ENCODE data around the gene DRD2.

DRD2 gene

DNA sequence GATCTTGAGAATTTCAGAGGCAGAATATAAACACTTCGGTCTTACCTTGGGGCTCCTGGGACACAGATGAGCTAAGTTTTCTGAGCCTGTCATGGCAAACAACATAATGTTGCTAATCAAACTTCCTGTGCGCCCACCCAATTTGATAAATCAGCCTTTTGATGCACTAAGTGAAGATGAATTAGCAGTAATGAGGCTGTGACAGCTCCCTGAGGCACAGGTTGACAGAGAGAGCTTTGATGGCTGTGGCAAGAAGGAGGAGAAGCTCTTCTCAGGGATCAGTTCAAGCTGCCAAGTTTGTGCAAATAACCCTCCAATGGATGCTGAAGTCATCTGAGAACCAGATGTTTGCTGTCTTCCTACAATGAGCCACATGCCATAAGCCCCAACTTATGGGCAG is 34.4 kb downstream of the DRD2 start:
- FAIRE-seq: no peak

DNA sequence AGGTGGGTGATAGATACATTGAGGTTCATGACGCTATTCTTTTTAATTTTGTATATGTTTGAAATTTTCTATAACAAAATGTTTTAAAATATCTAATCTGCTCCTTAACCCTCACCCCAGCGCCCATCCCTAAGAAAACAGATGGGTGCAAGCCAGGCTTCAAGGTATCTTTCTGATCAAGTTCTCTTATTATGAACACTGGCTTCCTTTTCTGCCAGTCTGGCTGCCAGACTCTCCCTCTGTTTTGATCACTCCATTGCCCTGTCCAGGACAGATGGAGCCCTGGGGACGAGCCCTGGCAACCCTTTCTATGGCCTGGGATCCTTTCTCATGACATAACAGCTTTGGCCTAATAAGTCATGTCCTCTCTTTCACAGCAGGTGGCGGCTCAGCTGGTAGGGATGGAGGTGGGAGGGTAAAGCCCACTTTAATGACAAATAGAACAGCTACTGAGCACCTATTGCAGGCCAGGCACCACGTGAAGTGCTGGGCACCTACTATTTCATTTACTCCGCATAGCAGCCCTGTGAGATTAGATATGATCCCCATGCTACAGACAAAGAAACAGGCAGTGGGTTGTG is 38.4 kb downstream of the DRD2 start:
- FAIRE-seq: no peak

DNA sequence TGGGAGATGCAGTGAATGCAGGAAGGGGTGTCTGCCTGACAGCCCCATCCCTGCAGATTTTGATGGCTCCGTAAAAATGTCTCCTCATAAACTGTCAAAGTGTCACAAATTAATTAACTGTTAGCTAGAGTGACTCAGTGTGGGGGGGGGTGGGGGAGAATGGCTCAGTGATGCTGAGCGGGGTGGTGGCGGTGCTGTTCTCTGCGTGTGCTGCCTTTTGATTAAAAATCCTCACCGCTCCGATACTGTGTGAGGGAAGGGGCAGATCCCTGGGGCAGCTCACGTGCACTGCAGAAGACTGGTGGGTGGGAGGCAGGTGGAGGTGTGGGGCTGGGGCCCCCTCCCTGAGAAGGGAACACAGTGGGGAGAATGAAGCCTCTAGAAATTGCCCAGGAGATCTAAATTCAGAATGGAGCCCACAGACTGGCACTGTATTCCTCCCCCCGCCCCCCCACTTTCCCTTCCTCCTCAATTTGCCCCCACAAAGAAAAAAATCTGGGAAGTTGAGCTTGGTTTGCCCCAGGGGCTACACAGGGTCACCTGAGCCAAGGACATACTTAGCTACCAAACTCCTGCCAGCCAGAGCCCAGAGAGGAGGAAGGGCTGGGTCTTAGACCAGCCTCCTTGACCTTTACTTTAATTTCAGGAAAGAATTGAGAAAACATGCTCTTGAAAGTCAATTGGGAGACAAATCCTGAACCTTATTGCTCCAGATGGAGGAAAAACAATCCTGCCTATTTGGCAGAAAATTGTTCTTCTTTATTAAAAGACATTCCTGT is 39.8 kb downstream of the DRD2 start:
- no peak for FAIRE-seq

DNA sequence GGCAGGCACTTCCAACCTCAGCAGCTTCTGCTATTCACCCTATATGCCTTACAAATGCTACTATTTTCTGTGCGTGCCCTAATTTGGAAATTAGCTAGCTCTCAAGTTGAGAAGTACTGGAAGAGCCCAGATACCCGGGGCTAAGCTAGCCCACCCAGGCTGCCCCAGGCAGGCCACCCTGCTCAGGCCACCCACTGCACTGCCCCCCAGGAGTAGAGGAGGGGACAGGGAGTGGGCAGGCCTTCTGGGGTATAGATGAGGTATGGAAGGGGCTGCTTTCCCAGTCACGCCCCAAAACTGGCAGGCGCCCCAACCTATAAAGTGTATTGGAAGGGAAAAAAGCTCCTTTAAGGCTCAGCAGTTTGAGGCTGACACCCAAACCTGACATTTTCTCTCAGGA is 43.5 kb downstream of the DRD2 start:
- no peak for FAIRE-seq

DNA sequence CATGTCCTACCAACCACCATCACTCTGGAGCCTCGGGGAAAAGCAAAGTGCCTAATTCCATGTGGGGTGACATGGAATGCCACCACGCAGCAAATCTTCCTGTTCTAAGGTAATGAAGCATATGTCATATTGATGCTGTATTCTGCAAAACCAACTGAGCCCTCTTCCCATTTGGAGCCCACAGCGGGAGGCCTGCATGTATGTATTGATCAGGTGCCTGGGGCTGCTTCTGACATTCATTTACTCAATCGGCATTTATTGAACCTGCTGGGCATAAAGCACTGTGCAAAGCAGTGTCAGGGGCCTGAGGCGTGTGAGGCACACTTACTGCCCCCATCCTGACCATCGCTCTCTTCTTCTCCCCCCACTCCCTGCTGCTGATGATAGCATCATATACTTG is 48.5 kb downstream of the DRD2 start:
- no peak for FAIRE-seq

DNA sequence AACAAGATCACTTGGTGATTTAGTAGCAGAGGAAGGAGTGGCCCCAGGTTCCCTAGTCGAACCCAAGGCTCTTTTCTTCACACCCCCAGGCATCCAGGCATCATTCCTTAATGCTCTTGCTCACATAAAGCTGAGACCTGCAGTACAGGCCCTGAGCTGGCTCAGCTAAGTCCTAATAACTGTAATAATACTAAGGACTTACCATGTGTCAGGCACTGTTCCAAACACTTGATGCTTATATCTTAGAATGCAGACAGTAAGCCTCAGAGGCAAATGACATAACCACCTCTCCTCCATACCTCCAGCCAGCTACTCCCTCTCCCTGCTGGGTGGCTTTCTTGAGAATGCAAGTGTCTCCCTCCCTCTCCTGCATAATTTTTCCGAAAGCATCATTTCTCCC is 54.4 kb downstream of the DRD2 start:
- no peak for FAIRE-seq

DNA sequence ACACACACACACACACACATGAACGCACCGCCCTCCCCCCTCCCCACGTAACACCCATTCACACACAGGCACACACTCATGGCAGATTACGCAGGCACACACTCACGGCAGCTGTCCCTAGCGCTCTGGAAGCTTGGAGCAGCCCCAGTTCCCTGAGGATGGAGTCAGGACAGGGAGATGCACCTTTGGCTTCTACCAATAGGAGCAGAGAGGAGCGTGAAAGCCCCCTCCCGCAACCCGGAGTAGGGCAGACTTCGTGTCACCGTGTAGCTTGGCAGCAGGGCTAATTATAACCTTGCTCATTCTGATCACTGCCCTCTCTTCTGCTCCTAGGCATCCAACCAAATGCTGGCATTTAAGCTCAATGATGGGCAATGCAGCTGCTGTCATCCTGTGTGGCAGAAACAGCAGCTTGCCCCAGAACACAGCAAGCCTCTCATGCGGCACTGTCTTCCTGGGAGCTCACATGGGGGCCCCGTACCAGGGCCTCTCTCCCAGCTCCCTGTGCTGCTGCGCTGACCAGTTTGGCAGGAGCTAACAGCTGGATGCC is 55.7 kb downstream of the DRD2 start:
- FAIRE-seq: no peak

DNA sequence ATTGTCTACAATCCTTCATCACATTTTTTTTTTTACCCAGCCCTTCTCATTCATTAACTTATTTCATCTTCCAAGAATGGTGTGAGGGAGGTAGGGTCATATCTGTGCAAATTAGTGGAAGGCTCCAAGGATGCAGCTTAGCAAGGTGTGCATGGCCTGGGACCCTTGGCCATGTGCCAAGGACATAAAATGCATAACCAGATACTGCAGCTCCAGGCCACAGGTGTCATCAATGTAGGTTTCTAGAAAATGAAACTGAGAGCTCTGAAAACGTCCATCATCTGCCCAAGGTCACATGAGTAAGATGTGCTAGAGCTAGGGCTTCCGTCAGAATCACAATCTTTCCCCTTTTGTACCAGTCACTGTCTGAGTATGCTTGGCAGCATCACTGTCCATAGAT is 57.8 kb downstream of the DRD2 start:
- FAIRE-seq: no peak

DNA sequence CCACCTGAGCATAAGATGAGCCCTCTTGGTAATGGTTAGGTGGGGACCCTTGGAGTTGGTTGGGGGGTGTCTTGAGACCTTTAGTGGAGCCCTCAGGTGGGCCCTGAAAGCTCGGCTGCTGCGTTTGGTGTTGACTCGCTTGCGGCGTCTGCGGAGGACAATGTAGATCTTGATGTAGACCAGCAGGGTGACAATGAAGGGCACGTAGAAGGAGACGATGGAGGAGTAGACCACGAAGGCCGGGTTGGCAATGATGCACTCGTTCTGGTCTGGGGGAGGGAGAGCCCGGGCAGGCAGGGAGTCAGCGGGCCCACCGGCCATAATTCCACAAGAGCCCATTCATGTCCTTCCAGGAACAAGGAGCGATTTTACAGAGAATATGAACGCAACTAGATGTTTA is 59.9 kb downstream of the DRD2 start:
- FAIRE-seq: no peak

DNA sequence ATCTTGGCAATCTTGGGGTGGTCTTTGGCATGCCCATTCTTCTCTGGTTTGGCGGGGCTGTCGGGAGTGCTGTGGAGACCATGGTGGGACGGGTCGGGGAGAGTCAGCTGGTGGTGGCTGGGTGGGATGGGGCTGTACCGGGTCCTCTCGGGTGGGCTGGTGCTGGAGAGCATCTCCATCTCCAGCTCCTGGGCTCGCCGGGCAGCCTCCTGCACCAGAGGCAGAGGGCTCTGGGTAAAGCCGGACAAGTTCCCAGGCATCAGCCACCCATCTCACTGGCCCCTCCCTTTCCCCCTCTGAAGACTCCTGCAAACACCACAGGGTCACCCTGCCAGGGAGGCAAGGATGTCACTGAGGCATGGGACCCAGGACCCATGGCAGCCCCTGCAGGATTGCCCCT is 62.5 kb downstream of the DRD2 start:
- FAIRE-seq: no peak

DNA sequence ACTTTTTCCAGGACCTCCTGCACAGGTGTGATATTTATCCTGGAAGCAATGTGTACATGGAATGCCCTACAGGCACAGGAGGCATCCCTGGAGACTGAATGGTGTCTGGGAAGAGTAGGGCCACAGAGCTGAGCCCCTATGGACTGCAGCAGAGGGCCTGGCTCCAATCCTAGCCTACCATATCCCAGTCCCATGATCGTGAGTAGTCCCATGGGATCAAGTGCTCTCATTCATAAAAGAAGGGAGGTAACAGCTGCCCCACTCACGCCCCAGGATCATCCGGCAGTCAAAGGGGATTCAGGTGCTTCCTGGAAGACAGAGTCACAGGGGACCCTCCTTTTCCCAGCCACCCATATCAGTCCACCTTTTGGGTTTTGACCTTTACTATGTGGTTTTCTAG is 63.7 kb downstream of the DRD2 start:
- no peak for FAIRE-seq

DNA sequence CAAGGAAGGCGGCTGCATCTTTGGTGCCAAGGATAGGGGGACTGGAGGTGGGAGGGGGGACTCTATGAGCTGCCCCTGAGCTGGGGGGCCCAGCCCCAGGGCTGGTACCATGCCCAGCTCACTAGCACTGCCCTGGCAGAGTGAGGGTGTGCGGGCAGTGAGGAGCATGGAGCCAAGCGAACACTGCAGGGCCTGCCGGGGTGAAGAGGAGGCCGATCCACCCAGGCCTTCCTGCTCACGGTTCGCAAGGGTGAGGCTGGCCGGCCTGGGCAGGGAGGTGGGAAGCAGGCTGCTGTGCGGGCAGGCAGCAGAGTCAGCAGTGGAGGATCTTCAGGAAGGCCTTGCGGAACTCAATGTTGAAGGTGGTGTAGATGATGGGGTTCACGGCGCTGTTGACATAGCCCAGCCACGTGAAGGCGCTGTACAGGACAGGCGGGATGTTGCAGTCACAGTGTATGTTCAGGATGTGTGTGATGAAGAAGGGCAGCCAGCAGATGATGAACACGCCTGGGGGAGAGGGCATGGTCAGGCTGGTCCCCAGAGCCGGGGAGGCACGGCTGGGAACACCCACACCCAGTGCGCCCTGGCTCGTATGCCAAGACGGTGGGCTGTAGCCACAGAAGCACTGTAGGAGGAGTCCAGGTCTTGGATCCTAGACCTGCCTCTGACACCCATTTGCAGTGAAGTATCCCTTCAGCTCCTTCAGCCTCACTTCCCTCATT is 64.6 kb downstream of the DRD2 start:
- FAIRE-seq: no peak

DNA sequence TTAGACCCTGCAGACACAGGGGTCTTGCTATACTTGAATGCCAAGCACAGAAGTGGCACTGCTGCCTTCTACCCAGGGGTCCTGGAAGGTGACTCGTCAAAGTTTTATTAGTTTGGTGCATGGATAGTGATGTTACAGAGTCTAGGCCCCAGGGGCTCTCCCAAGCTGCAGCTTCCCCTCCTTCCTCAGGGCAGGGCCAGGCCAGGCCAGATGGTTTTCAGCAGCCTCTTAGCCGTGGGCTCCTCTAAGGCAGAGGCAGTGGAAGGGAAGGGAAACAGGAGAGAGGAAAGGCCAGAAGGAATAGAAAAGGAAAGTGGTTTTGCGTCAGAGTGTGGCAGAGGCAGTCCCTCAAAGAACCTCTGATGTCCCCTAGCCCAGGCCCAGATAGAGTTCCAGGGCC is 65.7 kb downstream of the DRD2 start:
- no peak for FAIRE-seq

DNA sequence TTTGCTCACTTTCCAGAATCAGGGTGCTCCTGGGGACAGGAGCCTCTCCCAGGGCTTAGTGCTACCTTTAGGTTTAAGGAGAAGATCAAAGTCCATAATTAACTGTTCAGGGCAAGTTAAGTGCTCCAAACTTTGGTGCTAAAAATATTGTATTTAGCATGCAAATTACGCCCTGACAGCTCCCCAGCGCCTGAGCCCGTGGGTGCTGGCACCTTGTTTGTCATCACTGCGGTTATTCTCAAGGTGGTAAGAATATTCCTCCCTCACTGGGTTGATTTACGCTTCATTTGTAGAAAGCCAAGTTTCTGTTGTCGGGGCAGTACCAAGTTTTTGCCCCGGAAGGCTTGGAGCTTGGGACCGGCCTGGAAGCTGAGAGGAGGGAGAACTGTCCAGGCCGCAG is 66.3 kb downstream of the DRD2 start:
- FAIRE-seq: no peak

DNA sequence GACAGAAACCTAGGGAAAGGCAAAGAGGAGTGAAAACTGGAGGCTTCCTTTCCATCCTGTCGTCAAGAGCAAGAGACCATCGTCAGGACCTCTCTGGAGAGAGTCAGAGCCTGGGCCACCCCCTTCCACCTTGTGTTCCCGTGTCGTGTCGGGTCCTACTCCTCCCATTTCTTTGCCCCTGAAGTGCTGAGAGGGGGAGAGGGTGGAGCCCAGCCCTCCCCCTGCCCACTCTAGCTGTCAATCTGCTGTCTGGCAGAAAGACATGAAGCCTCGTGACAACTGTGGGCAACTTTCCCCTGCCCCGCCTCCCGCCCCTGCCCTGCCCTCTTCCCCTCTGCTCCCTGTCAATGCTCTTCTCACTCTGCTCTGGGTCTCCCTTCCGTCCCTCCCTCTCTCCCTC is 67.0 kb downstream of the DRD2 start:
- no peak for FAIRE-seq

DNA sequence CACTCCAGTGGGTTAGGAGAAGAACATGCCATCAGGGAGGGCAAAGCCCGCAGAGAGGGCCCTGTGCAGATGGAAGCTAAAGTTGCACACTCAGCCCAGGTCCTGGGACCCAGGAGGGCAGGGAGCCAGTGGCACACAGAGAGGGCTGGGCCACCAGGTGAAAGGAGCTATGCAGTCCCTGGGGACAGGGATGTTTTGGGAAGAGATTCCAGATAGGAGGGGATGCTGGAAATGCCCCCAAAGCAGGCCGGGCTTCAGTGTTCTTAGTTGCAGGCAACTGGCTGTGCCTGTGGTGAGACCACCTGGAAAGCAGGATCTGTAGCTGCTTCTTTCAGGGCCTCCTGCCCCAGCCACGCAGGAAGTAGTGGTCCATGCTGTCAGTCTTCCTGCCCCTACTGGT is 68.0 kb downstream of the DRD2 start:
- no peak for FAIRE-seq

DNA sequence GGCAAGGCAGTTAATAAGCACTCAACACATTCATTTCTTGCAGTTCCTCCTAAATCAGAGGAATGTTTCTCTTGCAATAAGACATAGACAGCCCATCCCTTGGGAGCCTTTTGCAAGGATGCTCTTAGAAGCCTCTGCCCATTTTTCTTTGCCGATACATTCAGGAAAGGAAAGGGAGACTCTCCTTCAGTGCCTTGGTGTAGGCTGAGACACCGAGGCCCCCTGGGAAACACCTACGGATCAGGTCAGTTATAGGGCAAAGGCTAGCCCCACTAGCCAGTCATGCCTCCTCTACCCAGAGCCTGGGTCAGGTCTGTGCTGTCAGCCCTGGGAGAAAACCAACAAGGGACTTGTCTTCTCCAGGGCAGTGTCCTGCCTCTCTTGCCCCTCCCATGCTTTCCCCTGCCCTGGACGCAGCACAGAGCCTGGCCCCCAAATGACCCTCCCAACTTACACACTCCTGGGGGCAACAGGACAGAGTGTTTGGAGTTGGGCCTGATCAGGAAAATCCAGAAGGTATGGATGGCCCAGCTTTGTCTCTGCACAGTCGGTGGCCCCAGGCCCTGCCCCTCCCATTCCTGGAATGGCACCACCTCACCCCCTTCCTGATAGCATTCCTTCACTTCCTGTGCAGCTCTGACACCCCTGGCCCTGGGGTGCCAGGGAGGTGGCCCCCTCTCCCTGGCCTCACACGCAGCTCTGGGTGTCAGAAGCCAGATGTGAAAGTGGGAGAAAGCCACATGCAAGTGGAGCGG is 69.3 kb downstream of the DRD2 start:
- FAIRE-seq: no peak

DNA sequence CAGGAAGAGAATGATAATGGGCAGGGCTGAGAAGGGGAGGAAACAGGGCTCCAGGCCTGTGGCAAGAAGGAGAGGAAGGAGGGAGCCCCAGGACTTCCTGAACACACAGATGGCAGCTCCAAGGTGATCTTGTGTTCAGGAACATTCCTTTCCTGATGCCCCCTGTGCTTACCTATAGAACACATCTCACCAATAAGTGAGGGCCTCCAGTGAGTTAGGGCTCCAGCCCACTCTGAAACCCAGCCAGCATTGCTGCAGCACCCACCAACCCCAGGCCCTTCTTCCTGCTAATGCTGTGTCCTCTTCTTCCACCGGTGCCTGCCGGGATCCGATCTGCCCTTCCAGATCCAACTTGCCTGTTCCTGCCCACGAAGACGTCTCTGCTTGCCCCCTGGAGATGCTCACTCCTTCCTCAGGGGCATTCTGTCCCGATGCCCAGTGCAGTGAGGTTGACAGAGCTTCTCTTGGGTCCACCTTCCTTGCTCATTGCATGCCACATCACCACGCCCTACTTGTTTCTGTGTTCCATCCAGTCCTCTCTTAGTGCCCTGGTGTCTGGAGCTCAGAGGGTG is 70.3 kb downstream of the DRD2 start:
- no peak for FAIRE-seq

DNA sequence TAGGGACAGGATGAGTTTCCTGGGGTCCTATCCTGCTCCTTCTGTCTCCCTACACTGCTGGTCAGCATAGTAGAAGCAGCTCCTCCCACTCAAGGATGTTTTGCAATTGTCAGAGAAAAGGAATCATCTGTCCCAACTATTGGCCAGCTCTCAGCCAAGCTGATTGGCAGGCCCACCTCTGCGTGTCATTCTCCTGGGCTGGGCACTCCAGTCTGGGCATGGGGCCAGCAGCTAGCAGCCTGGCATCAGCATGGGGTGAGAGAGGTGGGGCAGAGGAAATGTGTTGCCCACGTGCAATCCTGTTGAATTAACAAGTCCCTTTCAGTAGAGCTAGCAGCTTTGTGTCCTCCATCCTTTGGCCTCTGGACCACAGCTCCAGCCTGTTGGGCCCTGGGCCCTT is 73.5 kb downstream of the DRD2 start:
- FAIRE-seq: no peak

DNA sequence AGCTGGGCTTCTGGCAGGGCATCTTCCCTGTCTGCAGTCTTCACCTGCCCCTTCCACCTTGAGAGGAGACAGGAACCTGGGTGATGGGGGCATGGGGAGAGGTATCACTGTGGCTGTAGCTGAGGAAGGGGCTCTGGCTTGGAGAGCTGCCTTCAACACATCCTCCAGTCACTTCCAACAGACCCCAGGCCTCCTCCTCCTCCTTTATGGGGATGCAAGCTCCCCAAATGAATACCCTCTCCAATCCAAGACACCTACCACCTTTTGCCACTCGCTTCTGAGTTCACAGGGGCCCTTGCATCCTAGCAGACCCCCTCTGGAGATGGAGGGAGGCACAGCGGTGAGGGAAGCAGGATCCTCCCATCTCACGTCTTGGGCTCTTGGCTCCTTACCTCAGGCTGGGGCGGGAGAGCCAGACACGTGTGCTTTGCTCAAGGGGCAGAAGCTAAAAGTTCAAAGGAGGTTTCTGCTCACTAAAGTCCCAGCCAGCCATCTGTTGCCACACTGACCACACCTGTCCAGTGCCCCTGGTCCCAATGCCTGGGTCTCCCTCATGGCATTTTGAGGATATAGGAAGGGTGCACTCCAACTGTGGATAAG is 74.5 kb downstream of the DRD2 start:
- FAIRE-seq: no peak

DNA sequence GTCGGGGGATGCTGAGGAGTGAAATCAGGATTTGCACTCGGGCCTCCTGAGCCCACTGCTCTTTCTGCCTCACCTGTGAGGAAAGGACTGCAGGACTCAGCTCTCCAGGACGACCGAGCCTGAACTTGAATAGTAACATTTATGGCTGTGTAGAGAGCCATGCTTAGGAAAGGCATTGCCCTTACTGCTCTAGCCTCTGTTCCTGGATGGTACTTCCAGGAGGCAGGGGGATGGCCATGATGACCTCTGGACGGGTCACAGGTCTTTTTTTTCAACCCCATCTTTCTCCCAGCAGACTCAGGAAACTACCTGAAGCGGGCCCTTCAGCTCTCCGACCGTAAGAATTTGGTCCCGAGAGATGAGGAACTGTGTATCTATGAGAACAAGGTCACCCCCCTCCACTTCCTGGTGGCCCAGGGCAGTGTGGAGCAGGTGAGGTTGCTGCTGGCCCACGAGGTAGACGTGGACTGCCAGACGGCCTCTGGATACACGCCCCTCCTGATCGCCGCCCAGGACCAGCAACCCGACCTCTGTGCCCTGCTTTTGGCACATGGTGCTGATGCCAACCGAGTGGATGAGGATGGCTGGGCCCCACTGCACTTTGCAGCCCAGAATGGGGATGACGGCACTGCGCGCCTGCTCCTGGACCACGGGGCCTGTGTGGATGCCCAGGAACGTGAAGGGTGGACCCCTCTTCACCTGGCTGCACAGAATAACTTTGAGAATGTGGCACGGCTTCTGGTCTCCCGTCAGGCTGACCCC is 76.3 kb downstream of the DRD2 start:
- no peak for FAIRE-seq

DNA sequence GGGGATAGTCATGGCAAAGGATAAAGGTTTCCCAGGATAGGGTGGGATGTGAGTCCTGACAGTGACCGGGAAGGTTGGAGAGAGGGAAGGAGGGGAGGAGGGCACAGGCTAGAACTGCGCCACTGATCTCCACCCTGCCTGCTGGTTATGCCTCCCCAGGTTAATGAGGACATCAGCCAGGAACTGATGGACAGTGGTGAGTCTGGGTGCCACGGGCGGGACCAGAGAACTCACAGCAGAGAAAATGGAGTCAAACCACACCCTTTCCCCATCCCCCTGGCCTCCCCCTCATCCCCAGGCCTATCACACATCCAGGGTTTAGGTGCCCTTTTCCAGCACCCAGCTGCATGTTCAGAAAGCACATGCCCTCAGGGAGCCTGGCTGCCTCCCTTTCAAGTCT is 77.4 kb downstream of the DRD2 start:
- FAIRE-seq: no peak

Data from endometrium (tissue), 2 donors.